Lung (tissue), 12 donors: Measurements from ENCODE around the gene RNGTT. TPM values are rescaled to one million over a fixed set of nuclear protein-coding genes. Genes with fewer than 3 reads are reported as not detected.

ENCODE experiments used
- ATAC-seq: fragments of 200-7000 bp; cut with Tn5 transposase; one replicate; pipeline ENCODE4 v1.9.1; 2020; ENCODE audit warnings: moderate number of reproducible peaks; ENCODE audit not compliant: insufficient read depth, low FRiP score
- DNase-seq, 3 donors: peaks; one replicate each; pipeline ENCODE4 v3.0.0-alpha.2; 2013 to 2017
- H3K27ac ChIP-seq, 2 donors: one replicate each; pipeline ENCODE4 v1.5.1; 2013; ENCODE audit warnings: mild to moderate bottlenecking in 2 of 2, moderate library complexity in 2 of 2, control low read depth in 1 of 2, inconsistent platforms in 1 of 2, low read depth in 1 of 2, low read length in 1 of 2
- H3K27me3 ChIP-seq, 3 donors: one replicate each; pipeline ENCODE4 v1.5.1; 2013; ENCODE audit warnings: low read length in 2 of 3; ENCODE audit not compliant: control insufficient read depth in 3 of 3, insufficient read depth in 3 of 3
- H3K36me3 ChIP-seq, 4 donors: one replicate each; pipeline ENCODE4 v1.5.1; 2013; ENCODE audit warnings: low read length in 4 of 4, mild to moderate bottlenecking in 1 of 4, moderate library complexity in 1 of 4; ENCODE audit not compliant: control insufficient read depth in 4 of 4, insufficient read depth in 4 of 4
- H3K4me1 ChIP-seq, 5 donors: one replicate each; pipeline ENCODE4 v1.5.1; 2013; ENCODE audit warnings: low read length in 5 of 5, mild to moderate bottlenecking in 2 of 5, moderate library complexity in 1 of 5; ENCODE audit not compliant: control insufficient read depth in 5 of 5, insufficient read depth in 5 of 5
- H3K4me3 ChIP-seq: one replicate; pipeline ENCODE4 v1.5.1; 2013; ENCODE audit warnings: mild to moderate bottlenecking, control low read depth, moderate library complexity
- H3K9ac ChIP-seq, 2 donors: one replicate each; pipeline ENCODE4 v1.5.1; 2013; ENCODE audit warnings: low read length in 2 of 2, control low read depth in 1 of 2; ENCODE audit not compliant: insufficient read depth in 1 of 2
- H3K9me3 ChIP-seq, 4 donors: one replicate each; pipeline ENCODE4 v1.5.1; 2013; ENCODE audit warnings: low read length in 3 of 4, mild to moderate bottlenecking in 1 of 4, moderate library complexity in 1 of 4; ENCODE audit not compliant: control insufficient read depth in 4 of 4, insufficient read depth in 3 of 4
- CTCF ChIP-seq: IDR thresholded peaks from 2 replicates; pipeline ENCODE4 v1.5.1; 2012; ENCODE audit warnings: mild to moderate bottlenecking; ENCODE audit errors: control extremely low read depth, extremely low read depth
- WGBS, 2 donors: extraction: QIAGEN DNeasy Blood & Tissue Kit; methylation state at CpG; one replicate each; pipeline ENCODE4 v1.1.7; 2013; 5-methylcytosine and 5-hydroxymethylcytosine counted together
- polyA plus RNA-seq, 2 donors: library from polyadenylated mRNA; stranded (reverse); fragments of 200-250 nt; gene quantifications; one replicate each; pipeline ENCODE4 v1.2.1, GENCODE V29; 2013
- total RNA-seq, 2 donors: library from RNA; depleted of rRNA in 1 of 2; stranded (reverse); fragments of >200 nt in 1 of 2; gene quantifications; one replicate each; pipeline ENCODE4 v1.2.1, GENCODE V29; 2014 to 2021
- donor health status: control.
- donor health status: control.
- donor health status: Bipolar disorder and iron deficiency.
- donor health status: healthy.
- donor health status: DM: yes; HTN: yes; CAD: no.

Gene RNGTT
- total and polyA plus RNA-seq, 4 donors, result 3.0 to 25.0 (median 9.2) TPM

GRCh38 chr6:89009624-89010059 is 46.2 kb upstream of the RNGTT start:
- H3K4me1 ChIP-seq, result peaks cover 0 to 9% (median 0%) of the 10 kb centered on the region in 5 donors
- no peak for TF ChIP-seq CTCF
- no peaks in the 10 kb centered on the region for H3K36me3 ChIP-seq
- H3K9me3 ChIP-seq, result no peaks in the 10 kb centered on the region
- no peak overlapping the region for H3K4me3 ChIP-seq
- no peak overlapping the region for H3K27ac ChIP-seq
- 54 to 74% methylated on average over 5 of the region's 5 CpGs for WGBS, 2 donors
- H3K9ac ChIP-seq, result no peak overlapping the region
- ATAC-seq (no peak), DNase-seq (no peak)
- no peaks in the 10 kb centered on the region for H3K27me3 ChIP-seq

- H3K27ac ChIP-seq, result no peak overlapping the region
- ATAC-seq, result no peak
- 95 to 96% methylated on average over 5 of the region's 5 CpGs for WGBS, 2 donors
Observed at GRCh38 chr6:89008815-89009374, 45.5 kb upstream of the RNGTT start.

GRCh38 chr6:89008001-89008814 is 44.8 kb upstream of the RNGTT start:
- WGBS, 2 donors, result 45 to 50% methylated on average over 8 of the region's 8 CpGs
- Histone ChIP-seq H3K9ac (no peak overlapping the region), H3K27me3 (no peaks in the 10 kb centered on the region), H3K27ac (no peak overlapping the region), H3K9me3 (no peaks in the 10 kb centered on the region), H3K36me3 (no peaks in the 10 kb centered on the region), H3K4me1 (peaks cover 0 to 9% (median 0%) of the 10 kb centered on the region in 5 donors), H3K4me3 (no peak overlapping the region)
- TF ChIP-seq CTCF, result no peak
- DNase-seq, result no peak
- ATAC-seq, result no peak

More at GRCh38 chr6:89008815-89009374, 45.5 kb upstream of the RNGTT start:
- DNase-seq, result no peak
- Histone ChIP-seq H3K36me3 (no peaks in the 10 kb centered on the region), H3K9ac (no peak overlapping the region), H3K4me3 (no peak overlapping the region), H3K9me3 (no peaks in the 10 kb centered on the region), H3K4me1 (peaks cover 0 to 9% (median 0%) of the 10 kb centered on the region in 5 donors), H3K27me3 (no peaks in the 10 kb centered on the region)
- TF ChIP-seq CTCF, result no peak
